Inflammatory macrophage (primary cell): ENCODE results near the gene MYMK.
"Not testable (repeated sequence)": the region's sequence is repeated elsewhere in the genome, so short reads cannot be mapped to it uniquely, and the experiment has no call there.

ENCODE experiments used
- DNase-seq, 2 donors: peaks; one replicate each; pipeline ENCODE4 v3.0.0-alpha.2; 2020 to 2022
- total RNA-seq, 18 experiments: gene quantifications; one replicate each; lab custom pipeline; 2026; ENCODE audit warnings: mixed read lengths in 6 of 18, inconsistent platforms in 2 of 18; lab: John Stamatoyannopoulos, UW

The MYMK gene, protein sequence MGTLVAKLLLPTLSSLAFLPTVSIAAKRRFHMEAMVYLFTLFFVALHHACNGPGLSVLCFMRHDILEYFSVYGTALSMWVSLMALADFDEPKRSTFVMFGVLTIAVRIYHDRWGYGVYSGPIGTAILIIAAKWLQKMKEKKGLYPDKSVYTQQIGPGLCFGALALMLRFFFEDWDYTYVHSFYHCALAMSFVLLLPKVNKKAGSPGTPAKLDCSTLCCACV
- 0 to 0.12 (median 0) reads per million in 18 experiments for total RNA-seq

DNA sequence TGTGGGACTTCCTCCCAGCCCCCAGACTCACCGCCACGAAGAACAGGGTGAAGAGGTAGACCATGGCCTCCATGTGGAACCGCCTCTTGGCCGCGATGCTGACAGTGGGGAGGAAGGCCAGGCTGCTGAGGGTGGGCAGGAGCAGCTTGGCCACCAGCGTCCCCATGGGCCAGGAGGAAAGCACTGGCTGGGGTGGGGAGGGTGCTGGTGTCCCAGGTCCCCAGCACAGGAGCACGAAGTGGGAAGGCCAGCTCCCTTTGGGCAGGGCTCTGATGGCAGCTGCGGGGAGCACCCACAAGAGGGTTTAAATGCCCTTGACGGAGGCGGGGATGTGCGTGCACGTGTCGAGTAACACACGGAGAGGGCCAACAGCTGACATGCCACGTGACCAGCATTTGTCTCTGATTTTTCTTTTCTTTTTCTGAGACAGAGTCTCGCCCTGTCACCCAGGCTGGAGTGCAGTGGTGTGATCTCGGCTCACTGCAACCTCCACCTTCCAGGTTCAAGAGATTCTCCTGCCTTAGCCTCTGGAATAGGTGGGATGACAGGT, at the start of gene MYMK:
TSS of gene MYMK (minus strand) at position 281 of the 550 bp plus-strand sequence. CDS start at position 166, 115 bp downstream.
- DNase-seq: no peak

- DNase-seq: no peak
Observed at GRCh38 chr9:133573791-133574515, 49.2 kb upstream of the MYMK start.

- DNase-seq: no peak
Observed at GRCh38 chr9:133572821-133573361, 48.1 kb upstream of the MYMK start.

DNA sequence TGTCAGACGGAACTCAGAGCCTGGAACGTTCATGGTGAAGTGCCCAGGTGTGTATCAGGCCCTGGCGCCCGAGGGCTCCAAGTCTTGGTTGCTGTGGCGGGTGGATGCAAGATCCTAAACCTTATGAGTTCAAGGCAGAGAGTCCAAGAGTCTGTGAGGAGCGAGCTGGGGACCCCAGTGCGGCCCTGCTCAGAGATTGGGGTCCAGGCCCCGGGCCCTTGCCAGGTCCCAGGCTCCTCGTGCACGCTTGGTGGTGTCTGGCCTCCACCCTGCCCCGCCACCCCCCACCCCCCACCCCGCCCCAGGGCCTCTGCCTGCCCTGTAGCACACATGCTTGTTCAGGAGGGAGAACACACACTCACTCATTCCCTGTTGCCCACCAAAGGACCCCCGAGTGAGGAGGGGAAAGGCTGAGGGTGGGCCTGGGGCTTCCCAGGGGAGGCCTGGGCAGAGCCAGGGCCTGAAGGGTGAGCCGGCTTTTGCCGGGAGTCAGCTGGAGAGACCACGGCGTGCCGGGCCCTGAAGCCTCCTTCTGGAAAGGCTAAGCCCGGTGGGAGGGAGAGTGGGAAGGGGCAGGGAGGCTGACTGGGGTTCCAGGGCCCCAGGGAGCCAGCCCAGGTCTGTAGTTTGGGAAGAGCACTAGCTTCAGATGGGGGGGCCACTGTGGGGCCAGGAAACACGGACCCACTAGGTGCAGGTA, 47.3 kb upstream of the MYMK start:
- no peak for DNase-seq

GRCh38 chr9:133571391-133571890, 46.7 kb upstream of the MYMK start:
- no peak for DNase-seq

- DNase-seq: no peak
Observed at GRCh38 chr9:133570691-133571080, 45.9 kb upstream of the MYMK start.

DNA sequence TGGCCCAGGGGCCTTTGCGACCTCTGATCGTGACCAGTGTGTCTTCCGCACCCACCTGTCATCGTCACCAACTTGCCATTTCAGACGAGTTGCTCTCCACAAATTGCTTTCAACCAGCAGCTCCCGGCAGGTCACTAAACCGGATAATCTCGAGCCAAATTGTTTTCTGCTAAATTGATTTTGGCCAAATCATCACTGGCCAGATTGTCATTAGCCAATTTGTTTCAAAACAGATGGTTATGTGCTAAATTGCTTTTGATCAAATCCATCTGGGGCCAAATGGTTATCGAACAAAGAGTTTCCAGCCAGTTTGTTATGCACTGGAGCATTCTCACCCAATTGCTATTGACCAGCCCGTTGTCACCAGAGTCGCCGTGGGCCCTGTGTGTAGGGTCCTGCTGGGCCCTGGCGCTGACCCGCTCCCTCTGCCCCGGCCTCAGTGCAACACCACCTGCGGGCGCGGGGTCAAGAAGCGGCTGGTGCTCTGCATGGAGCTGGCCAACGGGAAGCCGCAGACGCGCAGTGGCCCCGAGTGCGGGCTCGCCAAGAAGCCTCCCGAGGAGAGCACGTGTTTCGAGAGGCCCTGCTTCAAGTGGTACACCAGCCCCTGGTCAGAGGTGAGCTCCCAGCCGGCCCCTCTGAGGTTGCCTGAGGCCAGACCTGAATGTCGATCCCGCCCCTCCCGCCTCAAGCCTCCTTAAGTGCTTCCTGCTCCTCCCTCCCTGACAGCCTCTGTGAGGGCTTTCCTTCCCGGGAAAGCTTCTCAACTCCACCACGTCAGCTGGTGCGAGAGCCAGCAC, 45.3 kb upstream of the MYMK start:
- DNase-seq: no peak

DNA sequence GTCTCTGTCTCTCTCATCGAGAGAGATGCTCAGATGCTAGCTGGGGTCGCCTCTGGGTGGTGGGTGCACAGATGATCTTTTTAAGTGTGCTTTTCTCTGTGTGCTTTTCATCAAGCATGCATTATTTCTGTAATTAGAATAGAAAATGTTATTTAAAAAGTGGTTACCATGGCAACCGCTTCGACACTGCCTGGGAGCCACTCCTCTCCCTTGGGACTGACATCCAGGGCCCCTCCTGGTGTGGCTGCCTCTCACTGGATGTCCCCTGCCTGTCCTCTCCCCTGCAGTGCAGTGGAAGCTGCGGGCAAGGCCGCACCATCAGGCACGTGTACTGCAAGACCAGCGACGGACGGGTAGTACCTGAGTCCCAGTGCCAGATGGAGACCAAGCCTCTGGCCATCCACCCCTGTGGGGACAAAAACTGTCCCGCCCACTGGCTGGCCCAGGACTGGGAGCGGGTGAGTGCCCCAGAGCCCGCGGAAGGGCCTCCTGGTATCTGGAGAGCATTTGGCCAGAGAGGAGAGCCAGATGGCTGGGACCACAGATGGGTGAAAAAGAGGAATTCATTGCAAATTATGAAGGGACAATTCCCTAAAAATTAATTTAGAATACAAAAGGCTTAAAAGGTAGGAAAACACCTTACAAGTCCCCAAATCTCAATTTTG, 44.5 kb upstream of the MYMK start:
- DNase-seq: no peak

GRCh38 chr9:133568186-133568585, 43.4 kb upstream of the MYMK start:
- no peak for DNase-seq

GRCh38 chr9:133566817-133567216, 42.1 kb upstream of the MYMK start:
- DNase-seq: no peak

- no peak for DNase-seq
Observed at GRCh38 chr9:133566382-133566781, 41.6 kb upstream of the MYMK start.

- no peak for DNase-seq
Observed at GRCh38 chr9:133564451-133565116, 39.8 kb upstream of the MYMK start.

DNA sequence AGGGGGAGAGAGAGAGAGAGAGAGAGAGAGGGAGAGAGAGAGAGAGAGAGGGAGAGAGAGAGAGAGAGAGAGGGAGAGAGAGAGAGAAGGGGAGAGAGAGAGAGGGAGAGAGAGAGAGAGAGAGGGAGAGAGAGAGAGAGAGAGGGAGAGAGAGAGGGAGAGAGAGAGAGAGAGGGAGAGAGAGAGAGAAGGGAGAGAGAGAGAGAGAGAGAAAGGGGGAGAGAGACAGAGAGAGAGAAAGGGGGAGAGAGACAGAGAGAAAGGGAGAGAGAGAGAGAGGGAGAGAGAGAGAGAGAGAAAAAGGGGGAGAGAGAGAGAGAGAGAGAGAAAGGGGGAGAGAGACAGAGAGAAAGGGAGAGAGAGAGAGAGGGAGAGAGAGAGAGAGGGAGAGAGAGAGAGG, 39.1 kb upstream of the MYMK start:
- DNase-seq: not testable (repeated sequence)

- DNase-seq: peak in 1 of 2 donors; percentile 8
Observed at GRCh38 chr9:133563291-133563796, 38.6 kb upstream of the MYMK start.

GRCh38 chr9:133562611-133563290, 38.0 kb upstream of the MYMK start:
- DNase-seq: no peak

DNA sequence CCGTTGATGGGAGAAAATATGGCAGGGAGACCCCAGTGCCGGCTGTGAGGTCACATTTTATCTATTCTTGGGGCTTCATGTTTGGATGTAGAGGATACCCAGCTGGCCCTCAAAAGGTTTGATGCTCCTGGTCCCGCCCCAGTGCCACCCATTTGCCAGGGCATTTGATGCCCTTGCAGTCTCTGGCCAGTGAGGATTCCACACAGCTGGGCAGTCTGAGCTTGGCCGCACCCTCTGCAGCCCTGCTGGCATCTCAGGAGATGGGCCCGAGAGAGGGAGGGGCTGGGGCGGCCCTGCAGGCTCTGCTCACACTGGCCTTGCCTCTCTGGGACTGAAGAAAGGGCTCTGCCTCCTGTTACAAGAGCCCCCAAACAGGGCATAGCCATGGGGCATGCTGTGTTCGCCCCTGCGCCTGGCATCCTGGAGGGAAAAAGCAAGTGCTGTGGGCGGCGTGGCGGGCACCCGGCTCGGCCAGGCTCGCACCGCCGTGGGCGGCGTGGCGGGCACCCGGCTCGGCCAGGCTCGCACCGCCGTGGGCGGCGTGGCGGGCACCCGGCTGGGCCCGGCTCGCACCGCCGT, 37.3 kb upstream of the MYMK start:
- DNase-seq: no peak

GRCh38 chr9:133560944-133561343, 36.2 kb upstream of the MYMK start:
- DNase-seq: no peak

GRCh38 chr9:133560311-133560710, 35.6 kb upstream of the MYMK start:
- no peak for DNase-seq
